GM12801 (cell line): Measurements from ENCODE around the gene PITPNC1.

Experiments
- TF ChIP-seq, protein P1 (sequence below): IDR thresholded peaks from one replicate; pipeline ENCODE4 v1.5.1; 2011; ENCODE audit warnings: control low read depth; ENCODE audit not compliant: insufficient read length; ENCODE audit errors: extremely low read depth

The PITPNC1 gene

DNA sequence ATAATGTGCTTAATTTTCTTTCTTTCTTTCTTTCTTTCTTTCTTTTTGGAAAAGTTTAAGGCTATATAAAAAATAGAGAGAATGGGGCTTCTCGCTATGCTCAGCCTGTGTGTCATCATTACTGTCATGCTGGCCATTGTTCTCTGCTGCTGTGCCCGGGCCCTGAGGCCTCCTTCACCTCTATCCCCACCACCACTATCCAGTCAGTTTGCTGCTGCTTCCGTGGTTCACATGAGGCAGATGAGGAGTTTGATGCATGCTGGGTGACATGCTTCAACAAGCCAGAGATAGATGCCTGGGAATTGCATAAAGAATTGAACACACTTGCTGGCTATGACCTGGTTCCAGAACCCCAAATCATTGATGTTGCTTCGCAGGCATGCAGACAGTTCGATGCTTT is 36.3 kb downstream of the PITPNC1 start:
- TF ChIP-seq, protein P1, sequence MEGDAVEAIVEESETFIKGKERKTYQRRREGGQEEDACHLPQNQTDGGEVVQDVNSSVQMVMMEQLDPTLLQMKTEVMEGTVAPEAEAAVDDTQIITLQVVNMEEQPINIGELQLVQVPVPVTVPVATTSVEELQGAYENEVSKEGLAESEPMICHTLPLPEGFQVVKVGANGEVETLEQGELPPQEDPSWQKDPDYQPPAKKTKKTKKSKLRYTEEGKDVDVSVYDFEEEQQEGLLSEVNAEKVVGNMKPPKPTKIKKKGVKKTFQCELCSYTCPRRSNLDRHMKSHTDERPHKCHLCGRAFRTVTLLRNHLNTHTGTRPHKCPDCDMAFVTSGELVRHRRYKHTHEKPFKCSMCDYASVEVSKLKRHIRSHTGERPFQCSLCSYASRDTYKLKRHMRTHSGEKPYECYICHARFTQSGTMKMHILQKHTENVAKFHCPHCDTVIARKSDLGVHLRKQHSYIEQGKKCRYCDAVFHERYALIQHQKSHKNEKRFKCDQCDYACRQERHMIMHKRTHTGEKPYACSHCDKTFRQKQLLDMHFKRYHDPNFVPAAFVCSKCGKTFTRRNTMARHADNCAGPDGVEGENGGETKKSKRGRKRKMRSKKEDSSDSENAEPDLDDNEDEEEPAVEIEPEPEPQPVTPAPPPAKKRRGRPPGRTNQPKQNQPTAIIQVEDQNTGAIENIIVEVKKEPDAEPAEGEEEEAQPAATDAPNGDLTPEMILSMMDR, result no peak

DNA sequence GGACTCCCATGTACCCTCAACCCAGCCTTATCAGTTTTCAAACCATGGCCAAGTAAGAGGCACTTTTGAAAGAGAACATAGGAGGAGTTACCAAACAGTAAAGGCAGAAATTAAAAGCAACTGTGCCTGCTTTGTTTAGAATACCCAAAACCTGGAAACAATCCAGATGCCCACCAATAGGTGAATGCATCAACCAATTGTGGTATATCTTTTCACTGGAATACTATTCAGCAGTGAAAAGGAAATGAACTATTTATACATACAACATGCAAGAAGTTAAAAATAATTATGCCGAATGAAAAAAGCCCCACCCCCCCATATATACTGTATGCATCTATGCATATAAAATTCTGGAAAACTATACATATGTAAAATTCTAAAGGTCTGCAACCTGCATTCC is 37.0 kb downstream of the PITPNC1 start:
- TF ChIP-seq, protein P1, result no peak

GRCh38 chr17:67414559-67414958 is 37.5 kb downstream of the PITPNC1 start:
- TF ChIP-seq, protein P1, result no peak

GRCh38 chr17:67415291-67415690 is 38.2 kb downstream of the PITPNC1 start:
- TF ChIP-seq, protein P1, result no peak

GRCh38 chr17:67417507-67417906 is 40.4 kb downstream of the PITPNC1 start:
- TF ChIP-seq, protein P1, result no peak

- TF ChIP-seq, protein P1, result no peak
Observed at GRCh38 chr17:67420994-67421393, 43.9 kb downstream of the PITPNC1 start.

- TF ChIP-seq, protein P1, result no peak
Observed at GRCh38 chr17:67421869-67422273, 44.8 kb downstream of the PITPNC1 start.

DNA sequence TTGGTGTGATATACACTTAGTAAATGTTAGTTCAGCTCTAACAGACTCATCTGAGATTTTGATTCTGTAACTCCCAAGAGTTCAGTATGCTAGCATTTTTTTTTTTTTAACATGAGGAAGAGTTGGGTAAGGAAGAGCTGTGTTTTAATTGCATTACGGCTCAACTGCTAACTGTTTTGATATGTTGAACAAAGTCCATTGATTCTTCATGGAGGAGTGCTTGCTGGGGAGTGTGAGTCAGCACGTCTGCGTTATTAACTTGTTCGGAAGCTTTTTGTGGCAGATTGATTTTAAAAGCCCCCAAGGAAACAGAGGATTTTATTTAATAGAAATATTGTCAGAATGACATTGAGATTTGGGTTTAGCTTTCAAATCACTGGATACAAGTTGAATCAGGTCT is 45.8 kb downstream of the PITPNC1 start:
- TF ChIP-seq, protein P1, result no peak
